Hematopoietic multipotent progenitor cell treated with erythropoietin and hydrocortisone succinate and interleukin-3 and kit ligand, for 17 days (in vitro differentiated cells): ENCODE measurements around the gene FRMD1.

Source experiments
- DNase-seq: peaks from one replicate; pipeline ENCODE4 v3.0.0-alpha.2; 2015; ENCODE audit warnings: low spot score

The FRMD1 gene

DNA sequence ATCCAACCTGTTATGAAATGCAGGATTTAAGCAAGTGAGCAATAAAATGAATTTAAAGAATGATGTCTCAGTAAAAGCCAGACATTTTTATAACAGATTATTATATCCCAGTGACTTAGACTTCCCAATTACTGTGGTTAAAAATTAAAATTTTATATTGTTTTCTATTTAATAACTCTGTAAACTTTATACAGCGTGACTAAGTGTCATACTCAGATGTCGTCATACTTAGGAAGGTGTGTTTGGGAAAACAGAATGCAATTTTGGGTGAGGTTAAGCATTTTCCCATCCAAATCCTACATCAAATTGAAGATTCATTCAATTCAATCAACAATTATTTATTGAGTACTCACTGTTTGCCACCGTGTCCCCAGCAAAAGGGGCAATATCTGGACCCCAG, 31.4 kb upstream of the FRMD1 start:
- DNase-seq, result no peak

DNA sequence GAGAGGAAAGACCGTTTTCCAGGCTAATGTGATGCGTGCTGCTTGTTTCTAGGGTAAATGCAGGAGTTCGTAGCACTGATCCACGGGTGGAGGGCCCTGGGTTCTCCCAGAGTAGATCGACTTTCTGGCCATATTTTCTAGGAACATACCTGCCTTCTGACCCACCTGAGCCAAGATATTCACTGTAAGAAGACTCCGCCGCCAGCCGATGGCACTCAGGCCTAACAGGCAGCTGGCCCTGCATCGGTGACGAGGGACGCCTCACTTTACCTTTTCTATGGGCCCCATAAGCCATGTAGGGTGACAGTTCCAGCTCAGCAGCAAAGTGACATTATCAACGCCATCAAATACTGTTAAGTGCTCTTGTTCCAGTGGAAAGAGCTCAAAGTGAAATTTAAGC, 30.2 kb upstream of the FRMD1 start:
- DNase-seq, result no peak

DNA sequence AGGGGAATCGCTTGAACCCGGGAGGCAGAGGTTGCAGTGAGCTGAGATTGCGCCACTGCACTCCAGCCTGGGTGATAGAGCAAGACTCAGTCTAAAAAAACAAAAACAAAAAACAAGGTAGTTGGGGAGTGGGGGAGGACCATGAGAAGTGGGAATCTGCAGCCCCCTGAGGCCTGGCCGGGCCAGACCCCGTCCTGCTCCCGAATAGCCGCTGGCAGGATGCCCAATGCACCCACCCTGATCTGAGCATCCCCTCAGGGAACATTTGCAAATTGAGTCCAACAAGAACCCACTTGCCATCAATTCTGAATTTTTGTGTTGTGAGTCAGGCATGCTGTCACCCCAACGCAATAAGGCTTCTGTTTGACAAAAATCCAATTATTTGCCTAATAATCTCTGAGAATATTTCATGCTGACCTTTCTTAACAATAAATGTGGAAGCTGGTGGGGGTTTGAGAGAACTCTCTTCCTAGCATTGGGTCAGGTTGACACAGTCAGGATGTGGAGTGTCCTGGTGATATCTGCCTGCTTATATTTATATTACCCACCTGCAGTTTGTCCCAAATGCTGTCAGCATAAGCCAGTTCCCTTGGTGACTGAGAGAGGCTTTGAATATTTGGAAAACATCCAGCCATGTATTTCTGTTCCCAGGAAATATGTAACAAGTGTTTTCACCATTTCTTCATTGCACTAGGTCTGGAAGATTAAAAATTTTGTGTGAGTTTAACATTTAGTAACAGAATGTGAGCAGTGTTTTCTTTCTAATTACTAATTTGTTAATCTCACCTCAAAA, 28.4 kb upstream of the FRMD1 start:
- DNase-seq, result no peak

DNA sequence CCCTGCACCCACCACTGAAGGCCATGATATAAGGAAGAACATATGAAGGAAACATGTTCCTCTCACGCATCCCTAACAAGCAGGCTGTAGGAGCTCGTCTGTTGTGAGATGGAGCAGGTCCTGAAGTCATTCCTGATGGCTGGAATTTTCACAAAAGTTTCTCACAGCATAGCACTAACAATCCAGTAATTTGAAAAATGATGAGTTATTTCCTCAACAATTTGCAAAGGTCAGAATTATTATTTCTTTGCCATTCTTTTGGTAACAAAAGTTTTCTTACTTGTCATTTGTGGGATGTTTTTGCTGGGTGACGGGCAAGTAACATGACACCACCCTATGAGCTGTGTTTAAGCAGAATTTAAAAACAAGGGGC, 27.6 kb upstream of the FRMD1 start:
- no peak for DNase-seq

DNA sequence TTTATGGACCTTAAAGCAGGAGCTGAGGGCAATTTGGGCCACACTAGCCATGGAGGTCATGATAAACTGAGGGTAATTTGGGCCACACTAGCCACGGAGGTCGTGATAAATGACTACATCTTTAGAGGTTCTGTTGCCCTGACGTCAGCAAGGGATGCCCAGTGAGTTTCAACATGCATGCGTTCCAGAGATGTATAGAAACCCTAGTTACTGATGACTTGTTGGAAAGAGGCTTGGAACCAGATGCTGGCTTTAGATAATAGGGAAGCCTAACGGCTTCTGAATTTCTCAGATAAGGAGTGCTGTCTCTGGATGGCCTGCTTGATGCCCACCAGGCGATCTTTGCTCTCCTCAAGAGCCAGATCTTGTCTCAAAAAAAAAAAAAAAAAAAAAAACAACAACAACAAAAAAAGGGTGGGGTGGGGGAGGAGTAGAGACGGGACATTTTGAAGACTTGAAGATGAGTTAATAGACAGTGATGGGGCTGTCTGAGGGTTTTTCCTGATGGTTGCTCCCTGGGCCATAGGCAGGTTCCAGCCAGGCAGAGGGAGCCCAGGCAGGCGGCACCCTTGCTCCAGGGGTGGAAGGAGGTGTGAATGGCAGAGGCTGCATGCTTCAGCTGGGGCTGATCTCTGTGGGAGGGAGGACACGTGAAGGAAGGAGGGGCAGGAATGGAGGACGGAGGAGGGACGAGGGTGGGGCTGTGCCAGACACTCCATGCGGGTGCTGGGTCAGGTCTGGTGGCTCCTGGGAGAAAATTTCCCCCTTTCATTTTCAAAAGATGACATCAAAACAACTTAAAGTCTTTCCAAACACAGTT, 27.0 kb upstream of the FRMD1 start:
- DNase-seq, result no peak

DNA sequence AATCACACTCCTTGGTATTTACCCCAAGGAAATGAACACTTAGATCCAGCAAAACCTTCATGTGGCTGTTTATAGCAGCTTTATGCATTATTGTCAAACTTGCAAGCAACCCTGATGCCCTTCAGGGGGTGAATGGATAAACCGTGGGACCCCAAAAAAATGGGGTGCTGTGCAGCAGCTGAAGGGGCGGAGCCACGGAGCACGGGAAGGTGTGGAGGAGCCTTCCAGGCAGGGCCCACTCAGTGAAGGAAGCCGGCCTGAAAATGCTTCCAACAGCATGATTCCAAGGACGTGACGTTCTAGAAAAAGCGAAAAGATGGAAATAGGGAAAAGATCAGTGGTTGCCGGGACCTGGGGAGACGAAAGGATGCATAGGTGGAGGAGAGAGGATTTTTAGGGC, 25.6 kb upstream of the FRMD1 start:
- no peak for DNase-seq

DNA sequence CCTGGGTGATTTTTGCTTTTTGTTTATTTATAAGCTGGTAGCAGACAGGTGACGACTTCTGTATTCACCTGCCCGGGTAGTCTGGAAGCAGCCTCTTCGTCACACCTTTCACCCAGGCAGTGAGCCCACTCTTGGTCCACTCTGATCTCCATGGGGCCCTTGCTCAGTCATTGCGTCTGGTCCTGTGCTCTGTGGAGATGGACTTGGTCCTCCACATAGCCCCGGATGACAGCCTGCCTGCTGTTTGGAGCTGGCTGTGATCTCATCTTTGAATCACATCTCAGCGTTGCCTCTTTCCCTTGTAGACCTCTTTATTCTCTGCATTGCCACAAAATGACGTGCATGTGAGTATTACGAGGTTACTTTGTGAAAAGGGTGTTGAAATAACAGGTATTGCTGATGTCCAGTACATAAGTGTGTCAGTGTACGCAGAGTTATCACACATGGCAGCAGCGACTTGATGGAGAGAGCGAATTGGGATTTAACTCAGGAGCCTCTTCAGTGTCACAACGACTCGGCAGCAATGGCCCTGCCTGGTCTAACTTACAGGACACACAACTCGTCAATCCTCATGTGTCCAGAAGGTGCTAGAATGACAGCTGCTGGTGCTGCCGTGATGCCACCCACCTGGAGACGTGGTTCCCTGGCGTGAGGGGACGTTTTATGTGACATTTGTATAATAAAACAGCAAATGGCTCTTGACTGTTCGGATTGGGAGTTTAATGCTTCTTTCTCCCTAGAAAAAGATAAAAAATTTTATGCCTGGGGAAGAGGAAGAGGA, 24.2 kb upstream of the FRMD1 start:
- no peak for DNase-seq

DNA sequence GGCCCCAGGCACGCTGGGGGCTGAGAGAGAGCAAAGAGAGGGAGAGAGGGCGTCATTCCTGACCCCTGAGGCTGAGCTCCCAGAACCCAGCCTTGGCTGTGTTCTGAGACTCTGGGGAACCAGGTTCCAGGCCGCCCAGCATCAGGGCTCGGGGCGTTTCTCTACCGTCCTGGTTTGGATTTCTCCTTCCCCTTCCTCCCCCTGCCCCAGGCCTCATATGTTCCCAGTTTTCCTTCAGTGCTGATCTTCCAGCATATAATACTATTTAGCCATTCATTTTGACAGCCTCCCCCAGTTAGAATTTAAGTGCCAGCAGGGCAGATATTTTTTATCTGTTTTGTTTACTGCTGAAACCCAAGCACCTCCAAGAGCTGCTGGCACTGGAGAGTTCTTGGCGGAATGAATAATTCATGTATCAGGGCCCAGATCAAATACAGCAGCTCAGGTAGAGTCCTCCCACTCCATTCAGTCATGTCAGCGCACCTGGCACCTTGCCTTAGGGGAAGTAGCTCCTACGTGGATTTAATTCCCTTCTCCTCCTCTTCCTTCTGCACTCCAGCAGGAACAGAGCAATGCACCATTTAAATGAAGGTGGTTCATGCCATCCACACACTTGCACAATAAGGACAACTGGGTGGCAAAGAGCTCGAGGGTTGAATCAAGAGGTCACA, 23.4 kb upstream of the FRMD1 start:
- no peak for DNase-seq

DNA sequence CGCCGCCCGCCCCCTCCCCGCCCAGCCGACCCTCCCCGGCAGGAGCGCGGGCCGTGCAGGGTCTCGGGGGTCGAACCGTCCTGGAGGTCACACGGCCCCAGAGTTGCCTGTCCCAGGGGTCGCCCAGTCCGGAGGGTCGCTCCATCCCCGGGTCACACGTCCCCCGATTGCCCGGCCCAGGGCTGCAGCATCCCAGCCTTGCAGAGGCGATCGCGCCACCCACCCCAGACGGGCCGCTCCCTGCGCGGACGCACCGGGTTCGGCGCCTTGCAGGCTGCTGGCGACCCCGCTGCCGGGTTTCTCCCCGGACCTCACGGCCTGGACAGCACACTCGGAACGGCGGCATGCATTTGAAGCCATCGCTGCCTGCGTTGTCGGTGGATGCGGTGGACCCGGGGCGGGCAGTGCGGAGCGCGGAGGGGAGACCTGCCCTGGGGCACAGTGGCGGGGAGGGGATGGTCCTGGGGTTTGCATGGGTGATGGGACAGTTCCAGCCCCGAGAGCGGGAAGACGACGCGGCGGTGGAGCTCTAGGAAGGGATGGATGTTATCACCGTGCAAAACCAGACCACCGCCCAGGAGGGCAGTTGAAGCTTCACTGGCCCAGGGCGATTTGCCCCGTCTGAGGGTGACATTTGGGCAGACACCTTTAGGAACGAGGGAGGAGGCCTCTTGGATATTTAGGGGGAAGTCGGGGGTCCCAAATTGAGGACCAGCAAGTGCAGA, 22.7 kb upstream of the FRMD1 start:
- no peak for DNase-seq

DNA sequence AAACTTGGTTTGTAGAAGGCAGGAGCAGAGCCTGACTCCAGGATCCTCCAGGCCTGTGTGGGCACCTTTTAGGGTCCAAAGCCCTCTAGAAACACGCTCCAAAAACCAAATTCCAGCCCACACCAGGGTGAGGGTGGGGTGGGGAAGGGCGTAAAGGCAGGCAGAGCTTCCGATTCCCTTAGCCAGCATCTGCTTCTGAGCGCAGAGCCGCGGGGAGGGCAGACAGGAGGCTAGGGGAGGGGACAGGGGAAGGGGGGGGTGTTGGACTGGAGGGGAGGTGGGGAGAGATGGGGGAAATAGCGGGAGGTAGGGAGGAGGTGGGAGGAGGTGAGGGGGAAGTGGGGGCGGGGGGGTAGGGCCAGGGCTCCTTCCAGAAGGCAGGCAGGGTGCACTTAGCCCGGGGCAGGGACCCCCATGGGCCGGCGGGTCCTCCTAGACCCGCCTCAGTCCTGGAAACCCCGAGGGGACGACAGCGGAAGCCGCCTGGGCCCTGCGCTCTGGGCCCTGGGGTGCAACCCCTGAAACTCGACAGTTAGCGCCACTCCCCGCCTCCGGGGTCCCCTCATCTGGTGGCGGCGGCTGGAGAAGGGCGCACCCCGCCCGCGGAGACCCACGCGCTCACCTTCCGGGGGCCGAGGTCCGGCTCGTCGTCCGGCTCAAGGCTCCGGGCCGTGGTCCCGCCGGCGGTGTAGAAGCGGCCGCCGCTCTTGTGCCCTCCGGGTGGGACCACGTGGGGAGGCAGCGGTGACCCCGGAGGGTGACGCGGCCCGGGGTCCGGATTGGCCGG, 22.0 kb upstream of the FRMD1 start:
- DNase-seq, result no peak

DNA sequence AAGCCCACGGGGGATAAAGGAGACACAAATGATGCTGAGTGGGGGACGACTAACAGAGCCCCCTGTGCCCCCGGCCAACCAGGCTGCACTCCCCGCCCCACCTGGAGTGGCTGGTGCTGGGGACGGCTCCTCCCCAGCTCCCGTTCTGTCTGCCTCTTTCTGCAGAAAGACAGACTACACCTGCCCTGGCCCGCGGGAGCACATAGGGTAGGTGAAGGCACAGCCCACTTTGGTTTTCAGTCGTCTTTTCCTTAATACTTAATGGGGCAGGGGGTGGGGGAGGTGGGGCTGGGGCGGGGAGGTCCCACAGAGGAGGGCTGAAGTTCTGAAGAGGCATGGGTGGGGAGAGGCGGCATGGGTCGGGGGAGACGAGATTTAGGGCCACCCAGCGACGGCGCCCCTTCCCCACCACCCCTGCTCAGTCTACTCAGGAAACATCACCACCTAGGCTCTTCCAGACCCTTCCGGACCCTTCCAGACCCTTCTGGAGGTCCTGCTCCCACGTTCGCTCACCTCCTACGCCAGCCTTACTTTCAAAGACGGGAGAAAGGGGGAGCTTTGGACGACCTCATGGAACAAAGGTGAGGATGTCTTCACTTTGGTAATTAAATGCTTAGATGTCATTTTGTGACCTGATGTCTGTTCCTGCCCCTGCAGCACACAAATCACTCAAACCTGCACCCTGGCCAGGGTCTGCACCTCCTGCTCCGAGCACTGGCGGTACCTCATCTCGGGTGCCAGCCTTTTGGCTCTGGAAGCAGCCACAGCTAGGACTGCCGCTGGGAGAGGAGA, 21.2 kb upstream of the FRMD1 start:
- no peak for DNase-seq

DNA sequence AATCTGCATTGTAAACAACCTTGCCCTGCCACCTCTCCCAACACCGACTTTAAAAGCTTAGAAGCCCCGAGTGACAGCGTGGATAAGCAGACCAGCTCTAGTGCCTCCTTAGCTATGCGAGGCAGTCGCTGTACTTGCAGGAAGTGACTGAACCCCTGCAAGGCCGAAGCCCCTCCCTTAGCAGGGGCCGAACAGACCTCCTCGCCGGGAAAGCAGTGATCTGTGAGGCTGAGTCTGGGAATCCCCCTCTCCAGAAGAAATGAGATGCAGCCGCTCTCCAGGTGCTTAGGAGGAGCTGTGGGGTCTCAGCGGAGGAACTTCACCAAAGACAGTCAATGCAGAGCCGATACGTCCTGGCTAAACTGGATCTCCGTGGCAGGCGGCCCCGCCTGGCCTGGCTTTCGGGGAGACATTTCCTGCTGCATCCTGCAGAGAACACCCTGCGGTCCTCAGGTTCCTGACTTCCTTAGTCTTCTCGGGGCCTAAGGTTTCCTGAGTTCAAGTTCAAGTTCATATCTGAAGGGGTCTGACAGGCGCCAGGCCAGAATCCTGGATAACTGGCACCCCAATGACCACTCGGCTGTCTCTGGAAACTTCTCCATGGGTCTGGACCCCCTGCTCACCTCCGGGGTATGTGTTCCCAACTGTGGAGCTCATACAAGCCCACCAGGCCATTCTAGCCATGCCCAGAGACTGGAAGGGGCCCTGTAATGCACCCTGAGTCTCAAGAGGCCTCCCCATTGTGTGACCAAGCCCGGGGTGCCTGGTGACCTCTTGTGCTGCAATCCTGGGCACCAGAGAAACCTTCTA, 20.4 kb upstream of the FRMD1 start:
- DNase-seq, result no peak

DNA sequence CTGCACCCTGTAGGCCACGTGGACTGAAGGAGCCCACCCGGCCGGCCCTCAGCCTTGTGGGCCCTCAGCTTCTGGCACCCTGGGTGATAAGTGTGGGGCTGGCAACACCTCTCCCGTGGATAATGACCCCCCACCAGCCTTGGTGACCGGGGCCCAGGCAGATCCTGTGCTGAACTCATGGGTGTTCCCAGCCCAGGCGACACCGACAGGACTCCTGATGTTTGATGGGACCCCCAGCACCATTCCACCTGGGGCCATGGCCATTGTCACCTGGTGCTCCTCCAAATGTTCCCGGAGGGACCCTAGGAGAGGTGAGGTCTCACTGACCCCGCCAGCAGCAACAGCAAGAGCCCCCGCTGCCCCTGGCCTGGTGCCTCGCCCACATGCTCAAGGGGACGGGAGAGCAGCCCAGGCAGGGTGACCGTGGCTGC, 19.4 kb upstream of the FRMD1 start:
- no peak for DNase-seq

DNA sequence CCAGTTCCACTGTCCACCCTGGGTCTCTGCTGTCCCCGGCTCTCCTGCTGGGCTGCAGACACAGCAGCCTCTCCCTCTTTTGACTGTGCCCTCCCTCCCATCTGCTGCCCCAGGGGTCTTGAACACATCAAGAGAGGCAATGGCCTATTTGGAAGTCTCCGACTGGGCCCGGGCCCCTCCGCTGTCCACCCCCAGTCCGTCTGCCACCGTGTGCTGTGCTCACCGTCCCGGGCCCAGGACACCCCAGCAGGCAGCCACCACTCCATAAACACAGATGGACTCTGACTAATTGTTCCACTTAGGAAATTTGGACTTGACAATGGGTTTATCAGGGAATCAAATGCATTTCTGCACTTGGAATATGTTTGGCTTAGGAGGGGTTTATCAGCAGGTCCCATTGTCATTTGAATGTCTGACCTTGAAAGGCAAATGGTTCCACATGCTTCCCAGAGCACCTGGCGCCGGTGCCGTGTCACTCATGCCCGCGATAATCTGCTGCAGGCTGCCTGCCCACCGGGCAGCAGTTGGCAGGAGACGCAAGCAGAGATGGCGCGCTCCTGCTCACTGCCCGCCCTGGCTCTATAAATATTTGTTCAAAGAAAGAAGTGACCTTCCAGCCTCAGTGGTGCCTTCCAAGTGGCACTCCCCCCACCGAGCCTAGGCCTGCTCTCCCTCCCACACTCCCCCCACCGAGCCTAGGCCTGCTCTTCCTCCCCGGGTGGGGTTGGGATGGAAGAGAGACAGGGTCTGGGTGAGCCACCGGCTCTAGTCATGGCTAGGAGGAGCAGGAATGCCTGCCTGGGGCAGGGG, 18.8 kb upstream of the FRMD1 start:
- no peak for DNase-seq

DNA sequence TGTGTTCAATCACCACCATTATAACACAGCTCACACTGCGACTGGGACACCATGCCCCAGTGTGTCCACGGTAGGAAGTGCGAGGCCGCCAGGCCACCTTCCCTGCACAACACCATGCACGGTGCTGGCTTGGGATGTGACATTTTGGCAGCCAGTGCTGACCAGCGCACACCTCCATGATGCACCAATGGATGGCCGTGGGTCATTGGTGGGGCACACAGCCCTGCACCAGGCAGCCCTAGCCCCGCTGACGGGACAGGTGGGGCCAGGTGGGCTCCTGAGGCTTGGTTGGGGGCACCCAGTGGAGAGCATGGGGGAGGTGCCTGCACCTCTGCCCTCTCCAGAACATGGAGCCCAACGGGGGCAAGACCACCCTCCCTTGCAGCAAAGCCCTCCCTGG, 18.2 kb upstream of the FRMD1 start:
- DNase-seq, result no peak

DNA sequence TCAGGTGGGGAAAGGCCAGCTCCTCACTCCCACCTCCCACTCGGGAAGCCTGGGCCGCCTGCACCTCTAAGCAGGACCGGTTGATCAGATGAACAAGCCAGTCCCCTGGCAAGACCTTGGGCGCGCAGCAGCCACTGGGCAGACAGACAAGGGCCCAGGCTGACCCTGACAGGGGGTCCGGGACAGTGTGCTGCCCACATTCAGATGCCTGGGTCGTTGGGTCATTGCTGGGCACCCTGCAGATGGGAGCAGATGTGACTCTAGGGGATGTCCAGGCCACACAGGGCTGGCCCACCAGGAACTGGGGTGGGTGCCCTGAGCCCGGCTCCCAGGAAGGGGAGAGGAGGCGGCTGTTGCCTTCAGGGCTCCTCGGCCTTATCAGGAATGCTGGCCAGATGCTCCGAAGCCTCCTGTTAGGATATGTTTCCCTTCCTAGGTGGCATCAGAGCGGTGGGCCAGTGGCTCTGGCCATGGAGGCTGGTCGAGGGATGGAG, 17.3 kb upstream of the FRMD1 start:
- no peak for DNase-seq

DNA sequence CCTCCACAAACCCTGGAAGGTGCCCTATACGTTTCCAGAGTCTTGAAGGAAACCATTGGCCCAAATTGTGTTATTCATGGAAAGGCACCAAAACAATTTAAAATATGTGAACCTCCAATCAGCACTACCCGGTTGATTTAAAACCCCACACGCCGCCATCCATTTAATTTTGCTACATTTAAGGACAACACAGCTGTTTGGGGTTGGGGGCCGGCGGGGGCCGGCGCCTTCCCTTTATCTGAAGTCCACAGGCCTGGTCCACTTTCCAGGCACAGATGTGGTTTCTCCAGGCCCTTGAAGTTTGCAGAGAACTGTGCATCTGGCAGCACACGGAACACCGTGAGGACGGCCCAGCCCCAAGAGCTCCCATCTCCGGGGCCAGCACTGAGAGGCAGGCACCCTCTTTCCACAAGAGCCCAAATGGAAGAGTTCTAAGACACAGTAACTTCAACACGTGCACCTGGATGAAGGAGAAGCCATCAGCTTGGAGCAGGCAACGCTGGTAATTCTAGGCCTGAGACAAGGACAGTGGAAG, 16.8 kb upstream of the FRMD1 start:
- no peak for DNase-seq
